ENCODE data around the gene CCNO.

CCNO gene, protein sequence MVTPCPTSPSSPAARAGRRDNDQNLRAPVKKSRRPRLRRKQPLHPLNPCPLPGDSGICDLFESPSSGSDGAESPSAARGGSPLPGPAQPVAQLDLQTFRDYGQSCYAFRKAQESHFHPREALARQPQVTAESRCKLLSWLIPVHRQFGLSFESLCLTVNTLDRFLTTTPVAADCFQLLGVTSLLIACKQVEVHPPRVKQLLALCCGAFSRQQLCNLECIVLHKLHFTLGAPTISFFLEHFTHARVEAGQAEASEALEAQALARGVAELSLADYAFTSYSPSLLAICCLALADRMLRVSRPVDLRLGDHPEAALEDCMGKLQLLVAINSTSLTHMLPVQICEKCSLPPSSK

DNA sequence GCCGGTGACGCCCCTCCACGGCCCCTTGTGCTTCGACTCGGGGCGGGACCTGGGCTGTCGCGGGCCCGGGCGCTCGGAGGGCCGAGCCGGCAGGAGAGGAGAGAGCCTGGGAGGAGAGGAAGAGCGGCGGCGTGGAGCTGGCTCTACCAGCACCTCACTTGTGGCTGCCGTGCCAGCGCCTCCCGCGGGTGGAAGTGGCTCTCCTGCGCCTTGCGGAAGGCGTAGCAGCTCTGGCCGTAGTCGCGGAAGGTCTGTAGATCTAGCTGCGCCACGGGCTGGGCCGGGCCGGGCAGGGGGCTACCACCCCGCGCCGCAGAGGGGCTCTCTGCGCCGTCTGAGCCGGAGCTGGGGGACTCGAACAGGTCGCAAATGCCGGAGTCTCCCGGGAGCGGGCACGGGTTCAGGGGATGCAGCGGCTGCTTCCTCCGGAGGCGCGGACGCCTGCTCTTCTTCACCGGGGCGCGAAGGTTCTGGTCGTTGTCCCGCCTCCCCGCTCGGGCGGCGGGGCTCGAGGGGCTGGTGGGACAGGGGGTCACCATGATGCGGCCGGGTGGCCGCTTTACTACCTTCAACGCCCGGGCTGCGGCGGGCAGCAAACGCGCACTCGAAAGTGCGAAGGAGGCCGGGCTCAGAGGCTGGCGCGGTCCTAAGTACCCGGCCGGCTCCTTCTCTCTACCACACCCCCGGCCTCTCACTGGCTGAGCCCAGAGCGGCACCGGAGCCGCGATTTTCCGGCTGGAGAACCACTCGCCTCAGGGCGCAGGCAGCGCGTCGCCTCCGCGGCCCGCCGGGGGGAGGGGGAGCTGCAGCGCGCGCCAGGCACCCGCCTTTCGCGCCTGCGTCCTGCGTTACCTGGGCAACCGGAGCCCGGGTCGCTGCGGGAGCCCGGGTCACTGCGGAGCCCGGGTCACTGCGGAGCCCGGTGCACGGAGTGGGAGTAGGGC is at the start of gene CCNO:
TSS of gene CCNO (minus strand) at position 624 of the 944 bp plus-strand sequence. CDS start at position 539, 85 bp downstream.
- DNase-seq (ENCODE audit: low spot score) = peak; percentile 84

DNA sequence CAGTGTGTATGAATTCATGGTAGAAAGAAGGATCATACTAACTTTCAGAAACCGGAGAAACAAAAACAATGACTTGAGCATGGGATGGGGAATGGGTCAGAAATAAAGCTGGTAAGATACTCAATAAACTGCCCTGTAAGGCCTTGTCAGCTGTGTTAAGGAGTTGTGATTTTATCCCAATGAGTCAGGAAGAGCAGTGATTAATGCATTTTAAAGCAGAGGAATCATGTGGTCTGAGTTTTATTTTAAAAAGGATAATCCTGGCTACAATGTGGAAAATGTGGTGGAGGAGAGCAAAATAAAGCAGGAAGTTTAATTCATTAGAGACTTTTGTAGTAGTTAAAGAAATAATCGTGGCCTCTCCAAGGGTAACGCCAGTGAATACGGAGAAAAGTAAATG is 45.4 kb upstream of the CCNO start:
- peak; percentile 29 for DNase-seq (ENCODE audit: low spot score)

DNA sequence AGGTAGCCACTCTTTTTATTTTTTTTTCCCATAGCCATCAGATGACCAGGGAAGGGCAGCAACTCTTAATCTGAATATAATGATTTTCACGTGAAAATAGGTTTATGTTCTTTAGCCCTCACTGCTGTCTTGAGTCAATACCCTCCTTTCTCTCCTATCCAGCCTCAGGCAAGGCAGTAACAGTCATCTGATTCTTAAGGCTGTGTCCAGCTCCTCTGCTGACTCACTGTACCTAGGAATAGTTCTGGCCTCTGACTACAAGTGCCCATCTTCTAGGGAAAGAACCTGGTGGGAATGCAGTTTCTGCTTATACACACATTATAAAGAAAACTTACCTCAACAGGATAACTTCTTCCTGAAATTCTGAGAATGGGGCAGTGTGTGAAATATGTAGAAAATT is 43.4 kb upstream of the CCNO start:
- peak; percentile 11 for DNase-seq (ENCODE audit: low spot score)

DNA sequence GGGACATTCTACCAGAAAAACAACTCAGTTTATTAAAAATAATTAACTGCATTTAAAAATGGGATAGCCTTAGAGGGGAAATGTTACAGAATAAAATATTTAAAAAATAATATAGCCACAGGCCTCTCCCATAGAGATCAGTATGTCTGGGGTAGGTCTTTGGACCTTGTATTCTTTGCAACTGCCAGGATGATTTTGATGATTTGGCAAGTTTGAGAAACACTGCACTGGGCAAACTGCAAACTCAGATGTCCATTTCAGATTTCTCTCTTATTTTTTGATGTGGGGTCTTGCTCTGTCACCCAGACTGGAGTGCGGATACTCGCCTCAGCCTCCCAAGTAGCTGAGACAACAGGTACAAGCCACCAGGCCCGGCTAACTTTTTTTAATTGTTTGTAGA is 24.9 kb upstream of the CCNO start:
- no peak for DNase-seq (ENCODE audit: low spot score)

DNA sequence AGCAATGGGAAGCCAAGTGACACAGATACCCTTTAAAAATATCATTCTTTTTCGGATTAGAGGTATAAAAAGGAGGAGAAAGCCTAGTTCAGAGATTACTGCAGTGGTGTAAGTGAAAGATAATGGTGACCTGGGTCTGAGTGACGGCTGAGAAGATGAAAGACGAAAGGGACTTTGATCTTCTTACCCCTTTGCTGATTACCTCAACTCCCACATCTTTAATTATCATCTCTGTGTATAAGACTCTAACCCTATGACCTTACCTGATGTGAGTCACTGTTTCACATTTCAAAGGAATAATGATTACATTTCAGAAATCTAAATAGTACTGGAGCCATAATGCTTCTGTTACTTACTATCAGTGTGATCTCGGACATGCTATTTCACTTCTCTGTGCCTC is 21.4 kb upstream of the CCNO start:
- DNase-seq (ENCODE audit: low spot score) = no peak

DNA sequence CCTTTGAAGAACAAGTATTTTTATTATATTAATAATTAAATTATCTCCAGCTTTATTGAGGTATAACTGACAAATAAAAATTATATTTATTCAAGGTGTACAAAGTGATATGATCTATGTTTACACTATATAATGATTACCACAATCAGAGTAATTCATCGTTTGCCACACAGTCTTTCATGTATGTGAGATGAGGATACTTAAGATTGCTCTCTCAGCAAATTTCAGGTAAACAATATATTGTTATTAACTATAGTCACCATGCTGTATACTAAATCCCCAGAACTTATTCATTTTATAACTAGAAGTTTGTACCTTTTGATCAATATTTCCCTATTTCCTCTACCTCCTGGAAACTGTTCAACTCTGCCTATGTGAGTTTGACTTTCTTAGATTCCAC is 16.7 kb upstream of the CCNO start:
- DNase-seq (ENCODE audit: low spot score) = no peak

DNA sequence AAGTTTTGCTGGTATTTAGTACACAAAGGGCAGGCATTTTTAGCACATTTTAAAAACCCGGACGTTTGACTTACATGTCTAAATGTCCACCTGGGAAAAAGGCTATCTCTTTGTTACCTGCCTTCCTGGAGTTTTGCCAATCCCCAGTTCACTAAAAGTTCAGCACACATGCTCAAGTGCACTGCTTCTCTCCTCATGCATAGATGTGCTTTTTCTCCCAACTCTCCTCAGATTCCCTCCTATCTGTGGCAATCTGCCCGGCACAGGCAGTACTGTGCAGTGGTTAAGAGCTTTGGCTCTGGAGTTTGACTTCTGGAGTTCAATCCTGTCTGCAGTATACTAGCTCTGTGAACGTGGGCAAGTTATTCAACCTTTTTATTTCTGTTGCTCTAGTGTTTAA is 8.3 kb upstream of the CCNO start:
- no peak for DNase-seq (ENCODE audit: low spot score)

DNA sequence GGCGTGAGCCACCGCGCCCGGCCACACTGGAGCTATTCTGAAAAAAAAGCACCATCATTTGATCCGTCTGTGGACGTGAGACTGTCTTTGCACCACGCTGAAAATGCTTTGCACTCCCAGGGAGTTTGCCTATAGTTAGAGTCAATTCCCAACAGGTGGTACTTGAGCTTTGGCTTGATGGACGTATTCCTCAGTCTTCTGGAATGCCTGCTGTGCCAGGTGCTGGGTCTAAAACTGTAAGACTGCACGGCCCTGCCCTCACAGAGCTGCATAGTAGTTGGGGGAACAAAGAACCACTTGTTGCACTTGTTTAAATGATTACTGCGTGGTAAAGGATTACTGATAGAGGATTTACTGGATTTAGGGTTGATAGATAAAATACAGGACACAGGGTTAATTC is 3.4 kb upstream of the CCNO start:
- no peak for DNase-seq (ENCODE audit: low spot score)

DNA sequence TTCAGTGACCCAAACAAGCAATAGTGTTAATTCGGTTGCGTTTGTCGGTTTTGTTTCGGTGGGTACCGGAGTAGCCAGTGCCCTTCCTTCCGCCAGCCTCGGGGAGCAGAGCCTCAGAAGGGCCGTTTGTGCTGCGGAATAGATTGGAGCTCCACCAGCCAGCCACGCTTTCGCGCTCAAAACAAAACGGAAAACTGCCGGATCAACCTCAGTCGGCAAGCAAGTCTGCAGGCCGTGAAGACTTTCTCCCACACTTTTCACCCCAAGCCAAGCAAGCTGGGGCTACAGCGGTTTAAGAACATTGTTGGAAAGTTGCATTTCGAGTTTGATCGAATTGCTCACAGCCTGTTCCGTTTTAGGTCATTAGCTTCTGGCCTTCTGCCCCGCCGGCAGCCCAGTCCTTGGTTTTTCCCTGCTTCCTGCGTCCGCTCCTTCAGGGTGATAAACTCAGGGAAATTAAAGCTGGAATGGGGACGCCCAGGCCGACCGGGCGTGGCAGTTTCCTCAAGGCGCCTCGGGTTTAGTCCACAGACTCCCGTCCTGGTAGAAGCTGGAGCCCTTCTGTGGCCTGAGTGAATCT is 803 bp upstream of the CCNO start:
- DNase-seq (ENCODE audit: low spot score) = peak; percentile 23

DNA sequence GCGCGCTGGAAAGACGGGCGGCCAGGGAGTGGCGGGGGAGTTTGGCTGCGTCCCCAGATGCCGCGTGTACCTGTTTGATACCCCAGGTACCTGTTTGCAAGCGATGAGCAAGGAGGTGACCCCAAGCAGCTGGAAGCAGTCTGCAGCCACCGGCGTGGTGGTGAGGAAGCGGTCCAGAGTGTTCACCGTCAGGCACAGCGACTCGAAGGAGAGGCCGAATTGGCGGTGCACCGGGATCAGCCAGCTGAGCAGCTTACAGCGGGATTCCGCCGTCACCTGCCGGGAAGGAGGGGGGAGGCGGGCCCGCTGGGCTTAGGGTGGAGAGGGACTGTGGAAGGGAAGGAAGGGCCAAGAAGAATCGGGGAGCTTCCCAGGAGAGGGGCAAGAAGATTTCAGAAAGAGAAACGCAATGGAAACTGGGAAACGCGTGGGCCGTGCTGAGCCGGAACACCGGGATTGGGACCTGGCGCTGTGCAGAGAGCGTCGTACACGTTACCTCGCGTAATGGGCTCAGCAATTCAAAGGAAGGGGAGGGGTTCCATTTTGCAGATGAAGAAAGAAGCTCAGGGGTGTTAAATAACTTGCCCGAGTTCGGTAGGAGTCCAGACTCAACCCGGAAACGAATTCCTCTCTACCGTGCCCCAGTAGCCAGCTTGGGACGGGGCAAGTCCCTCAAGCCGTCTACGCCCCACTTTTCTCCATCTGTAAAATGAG is 980 bp downstream of the CCNO start:
- DNase-seq (ENCODE audit: low spot score) = peak; percentile 15

DNA sequence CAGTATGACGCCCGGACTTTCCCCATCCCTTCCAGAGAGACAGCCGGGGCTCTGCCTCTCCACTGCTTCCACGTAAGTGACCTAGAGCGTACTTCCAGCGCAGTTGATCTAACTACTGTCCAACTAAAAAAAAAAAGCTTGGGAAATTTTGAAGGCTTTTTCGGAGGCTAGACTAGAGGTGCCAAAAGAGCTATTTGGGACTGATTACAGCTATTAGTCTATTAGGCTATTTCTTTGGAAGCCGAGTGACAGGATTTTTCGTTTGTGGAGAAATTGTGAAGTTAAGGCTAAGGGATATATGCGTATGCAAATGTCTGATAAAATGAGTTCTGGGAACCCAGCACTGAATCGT is 1.5 kb downstream of the CCNO start:
- peak; percentile 8 for DNase-seq (ENCODE audit: low spot score)

DNA sequence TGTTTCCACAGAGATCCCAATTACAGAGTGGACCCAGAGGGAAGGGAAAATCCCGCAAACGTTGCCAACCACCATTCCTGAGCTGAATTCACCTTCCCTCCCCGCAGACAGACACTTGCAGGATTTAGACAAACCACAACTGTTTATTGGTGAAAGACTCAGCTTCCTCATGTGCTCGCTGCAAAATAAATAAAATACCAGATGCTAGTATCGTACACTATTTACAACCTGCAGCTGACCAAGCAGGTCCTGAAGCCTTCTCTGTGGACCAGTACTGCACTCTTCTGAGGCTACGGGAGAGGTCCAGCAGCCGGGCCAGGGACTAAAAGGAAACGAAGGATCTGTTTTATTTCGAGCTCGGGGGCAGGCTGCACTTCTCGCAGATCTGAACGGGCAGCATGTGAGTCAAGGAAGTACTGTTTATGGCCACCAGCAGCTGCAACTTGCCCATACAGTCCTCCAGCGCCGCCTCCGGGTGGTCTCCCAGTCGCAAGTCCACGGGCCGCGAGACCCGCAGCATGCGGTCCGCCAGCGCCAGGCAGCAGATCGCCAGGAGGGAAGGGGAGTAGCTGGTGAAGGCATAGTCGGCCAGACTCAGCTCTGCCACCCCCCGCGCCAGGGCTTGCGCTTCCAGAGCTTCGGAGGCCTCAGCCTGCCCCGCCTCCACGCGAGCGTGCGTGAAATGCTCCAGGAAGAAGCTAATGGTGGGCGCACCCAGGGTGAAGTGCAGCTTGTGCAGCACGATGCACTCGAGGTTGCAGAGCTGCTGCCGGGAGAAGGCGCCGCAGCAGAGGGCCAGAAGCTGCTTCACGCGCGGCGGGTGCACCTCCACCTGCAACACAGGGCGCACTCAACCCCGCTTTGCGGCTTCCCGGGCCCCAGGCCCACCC is 2.1 kb downstream of the CCNO start:
- DNase-seq (ENCODE audit: low spot score) = peak; percentile 33

DNA sequence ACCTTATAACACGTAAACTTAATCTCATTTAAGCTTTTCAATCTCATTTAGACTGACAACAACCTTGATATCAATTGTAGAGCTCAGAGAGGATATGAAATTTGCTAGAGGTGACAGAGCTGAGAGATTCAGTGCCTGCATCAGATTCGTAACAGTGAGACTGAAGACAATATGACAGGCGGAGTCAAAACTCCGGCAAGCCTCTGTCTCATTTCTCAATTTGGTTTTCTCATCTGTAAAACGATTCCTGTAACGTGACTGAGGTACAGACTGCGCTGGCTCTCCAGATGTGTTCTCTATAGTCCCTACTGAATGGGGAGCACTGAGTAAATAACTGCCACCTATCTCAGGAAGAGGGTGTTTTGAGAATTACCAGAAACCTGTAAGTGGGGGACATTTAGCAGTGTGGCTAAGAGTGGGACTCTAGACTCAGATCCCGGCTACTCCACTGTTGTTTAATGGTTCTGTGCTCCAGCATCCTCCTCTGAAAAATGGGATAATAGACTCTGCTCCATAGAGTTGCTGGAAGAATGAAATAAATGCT is 3.2 kb downstream of the CCNO start:
- no peak for DNase-seq (ENCODE audit: low spot score)

DNA sequence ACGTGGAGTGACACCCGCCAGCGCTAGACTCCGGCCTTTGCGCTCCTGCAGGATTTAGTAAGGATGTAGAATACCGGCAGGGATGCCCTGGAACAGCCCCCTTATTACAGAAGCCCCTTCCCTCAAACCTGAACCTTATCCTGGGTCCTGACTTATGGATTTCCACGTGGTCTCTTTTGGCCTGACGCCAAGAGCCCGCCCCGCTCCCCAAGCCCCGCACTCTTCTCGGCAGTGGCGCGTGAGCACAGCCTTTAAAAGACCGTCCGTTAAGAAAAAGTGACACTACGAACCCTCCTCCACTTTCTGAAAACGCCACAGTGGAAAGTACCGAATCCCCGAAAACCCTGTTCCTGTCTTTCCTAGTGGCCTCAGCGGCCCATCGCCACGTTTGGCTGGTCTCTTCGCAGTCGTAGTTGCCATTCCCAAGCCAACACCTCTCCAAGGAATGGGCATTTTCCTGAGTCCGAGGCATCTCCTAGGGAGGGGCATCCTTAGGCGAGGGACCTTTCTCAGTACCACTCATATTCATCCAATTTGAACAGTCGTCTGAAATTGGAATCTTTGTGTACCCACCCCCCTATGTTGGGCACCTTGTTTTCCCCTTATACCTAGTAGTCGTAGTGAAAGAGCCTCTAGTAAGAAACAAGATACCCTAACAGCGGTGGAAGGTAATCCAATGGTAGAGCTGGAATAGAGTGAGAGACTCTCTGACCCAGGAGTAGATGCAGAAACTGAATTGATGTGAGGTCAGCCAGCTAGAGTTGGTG is 5.6 kb downstream of the CCNO start:
- peak; percentile 17 for DNase-seq (ENCODE audit: low spot score)

DNA sequence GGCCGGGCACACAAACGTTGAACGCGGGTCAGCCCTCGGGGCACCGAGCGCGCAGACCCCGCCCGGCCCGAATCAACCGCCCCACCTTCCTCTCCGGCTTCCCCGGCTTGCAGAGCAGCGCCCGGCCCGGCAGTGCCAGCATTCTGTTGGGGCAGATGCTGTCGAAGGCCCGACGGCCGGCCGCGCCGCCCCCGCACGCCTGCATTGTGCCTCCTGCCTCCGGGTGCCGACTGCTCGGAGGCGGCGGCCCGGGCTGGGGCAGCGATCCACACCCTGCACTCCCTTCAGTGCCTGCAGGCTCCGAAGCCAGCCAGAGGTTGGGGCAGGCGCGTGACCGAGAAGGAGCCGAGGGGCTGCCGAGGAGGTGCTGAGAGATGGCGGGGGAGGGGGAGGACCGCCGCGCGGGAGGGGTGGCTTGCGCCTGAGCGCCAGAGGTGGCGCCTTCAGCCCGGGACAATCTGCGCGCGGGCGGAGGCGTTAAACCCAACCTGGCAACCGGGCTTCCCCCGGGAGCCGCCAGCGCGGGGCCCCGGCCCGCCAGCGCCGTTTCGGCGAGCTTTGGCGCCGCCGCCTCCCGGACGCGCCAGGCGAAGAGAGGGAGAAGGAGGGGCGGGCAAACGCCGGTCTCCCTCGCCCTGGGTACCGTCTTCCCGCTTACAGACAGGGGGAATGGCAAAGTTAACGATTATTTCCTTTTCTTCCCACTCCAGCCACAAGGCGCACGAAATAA is 6.3 kb downstream of the CCNO start, which contains the start of gene MCIDAS:
TSS of gene MCIDAS (minus strand) at position 382 of the 730 bp plus-strand sequence. CDS start at position 205, 177 bp downstream.
- DNase-seq (ENCODE audit: low spot score) = peak; percentile 51

DNA sequence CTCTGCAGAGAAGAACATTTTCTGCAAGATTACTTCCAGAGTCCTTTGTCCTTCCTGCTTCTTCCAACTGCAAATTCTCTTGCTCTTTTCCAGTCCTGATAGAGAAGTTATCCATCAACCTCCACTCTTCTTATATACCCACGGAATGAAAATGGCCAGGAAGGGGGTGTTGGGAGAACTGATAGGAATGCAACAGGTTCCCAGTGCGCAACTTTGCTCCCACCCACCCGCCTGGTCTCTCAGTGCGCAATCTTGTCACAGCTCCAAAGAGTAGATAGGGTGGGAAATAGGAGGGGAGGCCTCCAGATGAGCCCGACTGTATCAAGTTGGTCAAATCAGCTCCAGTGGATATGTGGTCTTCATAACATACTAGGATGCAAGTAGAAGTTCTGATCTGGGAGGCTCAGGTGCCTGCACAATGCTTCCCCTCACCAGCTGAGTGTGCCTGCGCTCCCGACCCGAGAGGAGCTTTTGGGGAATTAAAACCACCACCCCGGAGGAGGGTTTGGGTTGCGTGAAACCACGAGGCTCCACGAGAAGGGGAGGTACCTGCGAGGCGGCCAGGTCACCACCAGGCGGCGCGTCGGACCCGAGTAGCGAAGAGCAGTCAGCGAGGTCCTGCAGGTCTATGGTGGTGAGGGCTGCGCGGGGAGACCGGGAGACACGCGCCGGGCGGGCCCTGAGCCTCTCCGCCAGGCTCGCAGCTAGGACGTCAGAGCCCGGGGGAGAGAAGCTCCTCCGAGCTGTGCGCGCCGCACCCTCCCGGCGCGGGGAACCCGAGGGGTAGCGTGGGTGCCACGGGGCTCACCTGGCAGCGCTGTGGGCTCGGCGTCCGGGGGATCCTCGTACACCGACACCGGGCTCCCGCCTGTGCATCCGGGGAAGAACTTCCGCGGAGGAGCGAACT is 7.1 kb downstream of the CCNO start:
- DNase-seq (ENCODE audit: low spot score) = peak; percentile 61

DNA sequence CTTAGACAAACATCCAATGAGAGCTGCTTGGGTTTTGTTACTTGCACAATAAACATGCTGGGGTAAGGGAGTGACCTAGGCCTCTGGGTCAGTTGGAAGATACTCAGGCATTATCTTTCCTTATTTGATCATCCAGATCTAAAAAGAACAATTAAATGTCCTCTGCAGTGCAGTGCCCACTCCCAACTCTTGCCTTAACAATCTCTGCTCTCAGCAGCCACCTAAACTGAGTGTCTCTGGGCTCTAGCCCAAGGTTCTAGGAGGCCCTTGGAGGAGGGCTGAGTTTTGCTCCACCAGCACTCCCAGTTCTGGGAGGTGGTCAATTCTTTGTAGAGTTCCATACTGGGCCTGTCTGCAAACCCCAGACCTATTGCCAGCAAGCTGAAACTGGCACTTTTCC is 8.1 kb downstream of the CCNO start:
- DNase-seq (ENCODE audit: low spot score) = peak; percentile 10

DNA sequence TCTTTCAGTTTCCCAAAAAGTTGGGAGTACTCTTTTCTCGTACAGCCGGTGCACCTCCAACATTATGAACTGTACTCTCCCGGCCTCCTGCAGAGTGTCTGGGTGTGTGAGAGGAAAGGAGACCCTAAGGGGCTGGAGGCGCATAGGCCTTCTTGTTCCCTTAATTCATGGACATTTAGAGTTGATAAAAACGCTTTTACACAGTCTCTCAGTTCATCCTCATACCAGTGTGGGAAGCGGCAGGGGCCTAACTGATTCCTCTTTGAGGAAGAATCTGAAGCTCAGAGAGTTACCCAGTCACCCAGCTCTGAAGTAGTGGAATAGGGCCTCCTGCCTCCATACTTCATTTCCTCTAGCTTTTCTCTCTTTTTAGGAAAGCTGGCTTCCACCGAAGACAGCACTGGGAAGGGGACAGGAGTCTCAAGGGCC is 9.6 kb downstream of the CCNO start:
- no peak for DNase-seq (ENCODE audit: low spot score)

Measured in AG08396 (cell line).